Smooth muscle cell (in vitro differentiated cells): ENCODE data around the gene KIRREL1. TPM values are rescaled to one million over a fixed set of nuclear protein-coding genes. Genes with fewer than 3 reads are reported as not detected.

Experiments
- DNase-seq: peaks from one replicate; lab custom pipeline; 2025; ENCODE audit not compliant: unreplicated experiment; lab: John Stamatoyannopoulos, UW
- H2AFZ ChIP-seq: fragments of 200-600 bp; sonication (generic); 2 replicates; pipeline ENCODE4 v1.6.0; 2016; ENCODE audit warnings: antibody characterized with exemption, low read depth, mild to moderate bottlenecking
- H3F3A ChIP-seq: fragments of 200-600 bp; sonication (generic); 2 replicates; pipeline ENCODE4 v1.6.0; 2017; ENCODE audit warnings: antibody characterized with exemption, low read depth
- H3K27ac ChIP-seq: fragments of 200-600 bp; sonication (generic); 2 replicates; pipeline ENCODE4 v1.5.1; 2016; ENCODE audit warnings: low read depth, mild to moderate bottlenecking
- H3K27me3 ChIP-seq: fragments of 200-600 bp; sonication (generic); 2 replicates; pipeline ENCODE4 v1.6.1; 2016; ENCODE audit warnings: low read depth, mild to moderate bottlenecking
- H3K36me3 ChIP-seq: fragments of 200-600 bp; sonication (generic); 2 replicates; pipeline ENCODE4 v1.5.1; 2016; ENCODE audit warnings: low read depth
- H3K4me1 ChIP-seq: fragments of 200-600 bp; sonication (generic); 2 replicates; pipeline ENCODE4 v1.5.1; 2016; ENCODE audit warnings: low read depth
- H3K4me2 ChIP-seq: fragments of 200-600 bp; sonication (generic); 2 replicates; pipeline ENCODE4 v1.6.0; 2016; ENCODE audit warnings: mild to moderate bottlenecking
- H3K4me3 ChIP-seq: fragments of 200-600 bp; sonication (generic); 2 replicates; pipeline ENCODE4 v1.5.1; 2016; ENCODE audit warnings: mild to moderate bottlenecking
- H3K79me2 ChIP-seq: fragments of 200-600 bp; sonication (generic); 2 replicates; pipeline ENCODE4 v1.6.0; 2016; ENCODE audit warnings: low read depth, mild to moderate bottlenecking
- H3K9ac ChIP-seq: fragments of 200-600 bp; sonication (generic); 2 replicates; pipeline ENCODE4 v1.6.0; 2016; ENCODE audit warnings: low read depth
- H3K9me3 ChIP-seq: fragments of 200-600 bp; sonication (generic); replicated peaks from 2 replicates; pipeline ENCODE4 v1.5.1; 2016; ENCODE audit warnings: low read depth
- H4K20me1 ChIP-seq: fragments of 200-600 bp; sonication (generic); 2 replicates; pipeline ENCODE4 v1.6.0; 2016; ENCODE audit warnings: low read depth
- CTCF ChIP-seq: fragments of 200-600 bp; sonication (generic); IDR thresholded peaks from 2 replicates; pipeline ENCODE4 v1.5.1; 2017; ENCODE audit warnings: borderline replicate concordance, mild to moderate bottlenecking, antibody characterized with exemption; ENCODE audit not compliant: insufficient read depth, poor library complexity, severe bottlenecking
- WGBS: methylation state at CpG from one replicate; pipeline ENCODE4 v1.1.7; 2016; ENCODE audit warnings: low lambda C conversion rate; 5-methylcytosine and 5-hydroxymethylcytosine counted together
- polyA plus RNA-seq: library from polyadenylated mRNA; unstranded; fragments of >200 nt; fragmentation: Nextera tagmentation; extraction: Ambion mirVana; gene quantifications from 2 replicates; pipeline ENCODE4 v1.2.1, GENCODE V29; 2016
- total RNA-seq: library from RNA; depleted of rRNA; stranded (reverse); fragments of >200 nt; gene quantifications from 2 replicates; pipeline ENCODE4 v1.2.3, GENCODE V29; 2014

KIRREL1 gene
- total and polyA plus RNA-seq, 2 experiments from 2014 or later: 40.9 to 58.4 TPM

GRCh38 chr1:157982136-157982535, 11.3 kb upstream of the KIRREL1 start:
- Histone ChIP-seq H3K4me3 (no peak overlapping the region), H4K20me1 (no peaks in the 10 kb centered on the region), H3K27ac (no peak overlapping the region), H3K36me3 (no peaks in the 10 kb centered on the region), H3K79me2 (no peaks in the 10 kb centered on the region), H3K4me1 (no peaks in the 10 kb centered on the region), H3K9ac (no peak overlapping the region), H3K4me2 (no peak overlapping the region), H2AFZ (no peak overlapping the region), H3F3A (no peaks in the 10 kb centered on the region), H3K27me3 (peaks cover 16% of the 10 kb centered on the region), H3K9me3 (no peaks in the 10 kb centered on the region)
- 93% methylated on average over 2 of the region's 2 CpGs for WGBS
- TF ChIP-seq CTCF: no peak
- DNase-seq: no peak

- Histone ChIP-seq H3K9ac (no peak overlapping the region), H3K4me2 (no peak overlapping the region), H3K9me3 (no peaks in the 10 kb centered on the region), H3F3A (no peaks in the 10 kb centered on the region), H3K4me3 (no peak overlapping the region), H3K27me3 (peaks cover 26% of the 10 kb centered on the region), H4K20me1 (no peaks in the 10 kb centered on the region), H3K4me1 (no peaks in the 10 kb centered on the region), H3K27ac (no peak overlapping the region), H2AFZ (no peak overlapping the region), H3K79me2 (no peaks in the 10 kb centered on the region), H3K36me3 (no peaks in the 10 kb centered on the region)
- DNase-seq: no peak
- WGBS: 91% methylated on average over 2 of the region's 2 CpGs
- TF ChIP-seq CTCF: no peak
These were observed 9.7 kb upstream of the KIRREL1 start for GRCh38 chr1:157983787-157984186.

- Histone ChIP-seq H3K27ac (no peak overlapping the region), H3K79me2 (no peaks in the 10 kb centered on the region), H3K36me3 (no peaks in the 10 kb centered on the region), H3K9me3 (no peaks in the 10 kb centered on the region), H3F3A (no peaks in the 10 kb centered on the region), H3K4me2 (no peak overlapping the region), H3K4me3 (no peak overlapping the region), H4K20me1 (no peaks in the 10 kb centered on the region), H3K4me1 (no peaks in the 10 kb centered on the region), H3K27me3 (peaks cover 33% of the 10 kb centered on the region), H3K9ac (no peak overlapping the region), H2AFZ (no peak overlapping the region)
- WGBS: 80% methylated on average over 7 of the region's 7 CpGs
- TF ChIP-seq CTCF: no peak
- DNase-seq: no peak
These were observed 9.0 kb upstream of the KIRREL1 start for GRCh38 chr1:157984469-157984868.

GRCh38 chr1:157985473-157985872, 8.0 kb upstream of the KIRREL1 start:
- no peaks in the 10 kb centered on the region for H3F3A ChIP-seq
- no peak overlapping the region for H3K9ac ChIP-seq
- no peak overlapping the region for H3K4me3 ChIP-seq
- no peak for DNase-seq
- H3K27me3 ChIP-seq: peaks cover 34% of the 10 kb centered on the region
- H3K27ac ChIP-seq: no peak overlapping the region
- no peaks in the 10 kb centered on the region for H3K9me3 ChIP-seq
- TF ChIP-seq CTCF: no peak
- no peaks in the 10 kb centered on the region for H4K20me1 ChIP-seq
- H3K4me1 ChIP-seq: no peaks in the 10 kb centered on the region
- no peak overlapping the region for H3K4me2 ChIP-seq
- 86% methylated on average over 1 of the region's 1 CpG for WGBS
- no peak overlapping the region for H2AFZ ChIP-seq
- H3K79me2 ChIP-seq: no peaks in the 10 kb centered on the region
- no peaks in the 10 kb centered on the region for H3K36me3 ChIP-seq
